ENCODE measurements around the gene RPS6KA2. TPM values are rescaled to one million over a fixed set of nuclear protein-coding genes. Genes with fewer than 3 reads are reported as not detected.

RPS6KA2 gene
- total and polyA plus RNA-seq, 2 experiments from 2014 or later: 12.5 to 25.3 TPM

DNA sequence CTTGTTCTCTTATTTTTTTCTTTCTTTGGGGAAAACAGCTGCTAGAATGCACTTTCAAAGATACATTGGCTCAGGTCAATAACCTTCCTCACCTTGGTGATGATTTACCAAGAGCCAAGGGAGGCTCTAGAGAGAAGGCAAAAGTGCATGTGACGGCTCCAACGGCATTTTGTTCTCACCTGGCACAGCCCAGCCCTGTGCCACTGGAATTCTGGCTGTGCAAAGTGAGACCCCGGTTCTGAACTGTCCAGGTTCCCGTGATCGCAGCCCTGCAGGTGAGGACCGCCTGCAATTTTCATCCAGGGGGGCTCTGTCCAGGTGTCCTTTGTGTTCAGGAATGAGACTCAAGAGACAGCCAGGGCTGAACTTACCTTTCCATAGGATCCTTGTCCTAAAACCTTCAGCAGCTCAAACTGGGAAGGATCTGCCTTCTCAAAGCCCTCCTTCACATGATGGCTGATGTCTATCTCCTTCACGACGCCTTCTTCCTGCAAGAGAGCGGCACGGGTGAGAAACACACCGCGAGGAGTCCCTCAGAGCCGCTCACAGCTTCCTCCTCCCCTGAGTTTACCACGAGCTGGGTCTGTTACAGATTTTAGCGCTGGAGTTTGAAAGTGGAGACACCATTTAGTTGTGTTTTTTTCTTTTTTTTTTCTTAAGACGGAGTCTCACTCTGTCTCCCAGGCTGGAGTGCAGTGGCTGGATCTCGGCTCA lies 88.6 kb downstream of the RPS6KA2 start:
- H3K27ac Mint-ChIP-seq: 0 out of 2 replicates have a peak overlapping the region, but pooled peaks have one; percentile 8
- Histone ChIP-seq H3K4me2 (no peak overlapping the region), H3K4me3 (no peak overlapping the region)

More for the DNA sequence above, 88.6 kb downstream of the RPS6KA2 start:
- Histone ChIP-seq H4K20me1 (replicated peaks; ENCODE audit: insufficient read depth) (peaks cover 5% of the 10 kb centered on the region; the same call in 1 of the 2 replicates), H3K27me3 (ENCODE audit: insufficient read depth) (no peaks in the 10 kb centered on the region), H3K36me3 (ENCODE audit: insufficient read depth) (no peaks in the 10 kb centered on the region), H2AFZ (no peak overlapping the region), H3K79me2 (replicated peaks; ENCODE audit: insufficient read depth) (peaks cover 18% of the 10 kb centered on the region), H3K27ac (ENCODE audit: low read depth) (no peak overlapping the region), H3F3A (replicated peaks; ENCODE audit: low read depth) (no peaks in the 10 kb centered on the region), H3K4me1 (ENCODE audit: insufficient read depth) (peaks cover 21% of the 10 kb centered on the region), H3K9me2 (ENCODE audit: insufficient read depth) (no peaks in the 10 kb centered on the region)
- TF ChIP-seq STAT1 (IDR thresholded peaks at IDR 0.05; ENCODE audit: unreplicated experiment) (no peak), ZNF114 (CRISPR knock-in tag; IDR thresholded peaks at IDR 0.05) (no peak), POLR2AphosphoS5 (IDR thresholded peaks at IDR 0.05; ENCODE audit: low read depth) (no peak), ZNF331 (CRISPR knock-in tag; IDR thresholded peaks at IDR 0.05; ENCODE audit: low read depth) (no peak), JUNB (IDR thresholded peaks at IDR 0.05; ENCODE audit: unreplicated experiment) (no peak), ETS1 (IDR thresholded peaks at IDR 0.05) (no peak), NANOG (IDR thresholded peaks at IDR 0.05; ENCODE audit: borderline replicate concordance) (no peak), CREB1 (CRISPR knock-in tag; IDR thresholded peaks at IDR 0.05; ENCODE audit: low read depth) (no peak), EZH2 (IDR thresholded peaks at IDR 0.05; ENCODE audit: low read depth, unreplicated experiment) (no peak), EZH2phosphoT487 (IDR thresholded peaks at IDR 0.05; ENCODE audit: unreplicated experiment) (no peak)
- TF ChIP-seq, protein P1, sequence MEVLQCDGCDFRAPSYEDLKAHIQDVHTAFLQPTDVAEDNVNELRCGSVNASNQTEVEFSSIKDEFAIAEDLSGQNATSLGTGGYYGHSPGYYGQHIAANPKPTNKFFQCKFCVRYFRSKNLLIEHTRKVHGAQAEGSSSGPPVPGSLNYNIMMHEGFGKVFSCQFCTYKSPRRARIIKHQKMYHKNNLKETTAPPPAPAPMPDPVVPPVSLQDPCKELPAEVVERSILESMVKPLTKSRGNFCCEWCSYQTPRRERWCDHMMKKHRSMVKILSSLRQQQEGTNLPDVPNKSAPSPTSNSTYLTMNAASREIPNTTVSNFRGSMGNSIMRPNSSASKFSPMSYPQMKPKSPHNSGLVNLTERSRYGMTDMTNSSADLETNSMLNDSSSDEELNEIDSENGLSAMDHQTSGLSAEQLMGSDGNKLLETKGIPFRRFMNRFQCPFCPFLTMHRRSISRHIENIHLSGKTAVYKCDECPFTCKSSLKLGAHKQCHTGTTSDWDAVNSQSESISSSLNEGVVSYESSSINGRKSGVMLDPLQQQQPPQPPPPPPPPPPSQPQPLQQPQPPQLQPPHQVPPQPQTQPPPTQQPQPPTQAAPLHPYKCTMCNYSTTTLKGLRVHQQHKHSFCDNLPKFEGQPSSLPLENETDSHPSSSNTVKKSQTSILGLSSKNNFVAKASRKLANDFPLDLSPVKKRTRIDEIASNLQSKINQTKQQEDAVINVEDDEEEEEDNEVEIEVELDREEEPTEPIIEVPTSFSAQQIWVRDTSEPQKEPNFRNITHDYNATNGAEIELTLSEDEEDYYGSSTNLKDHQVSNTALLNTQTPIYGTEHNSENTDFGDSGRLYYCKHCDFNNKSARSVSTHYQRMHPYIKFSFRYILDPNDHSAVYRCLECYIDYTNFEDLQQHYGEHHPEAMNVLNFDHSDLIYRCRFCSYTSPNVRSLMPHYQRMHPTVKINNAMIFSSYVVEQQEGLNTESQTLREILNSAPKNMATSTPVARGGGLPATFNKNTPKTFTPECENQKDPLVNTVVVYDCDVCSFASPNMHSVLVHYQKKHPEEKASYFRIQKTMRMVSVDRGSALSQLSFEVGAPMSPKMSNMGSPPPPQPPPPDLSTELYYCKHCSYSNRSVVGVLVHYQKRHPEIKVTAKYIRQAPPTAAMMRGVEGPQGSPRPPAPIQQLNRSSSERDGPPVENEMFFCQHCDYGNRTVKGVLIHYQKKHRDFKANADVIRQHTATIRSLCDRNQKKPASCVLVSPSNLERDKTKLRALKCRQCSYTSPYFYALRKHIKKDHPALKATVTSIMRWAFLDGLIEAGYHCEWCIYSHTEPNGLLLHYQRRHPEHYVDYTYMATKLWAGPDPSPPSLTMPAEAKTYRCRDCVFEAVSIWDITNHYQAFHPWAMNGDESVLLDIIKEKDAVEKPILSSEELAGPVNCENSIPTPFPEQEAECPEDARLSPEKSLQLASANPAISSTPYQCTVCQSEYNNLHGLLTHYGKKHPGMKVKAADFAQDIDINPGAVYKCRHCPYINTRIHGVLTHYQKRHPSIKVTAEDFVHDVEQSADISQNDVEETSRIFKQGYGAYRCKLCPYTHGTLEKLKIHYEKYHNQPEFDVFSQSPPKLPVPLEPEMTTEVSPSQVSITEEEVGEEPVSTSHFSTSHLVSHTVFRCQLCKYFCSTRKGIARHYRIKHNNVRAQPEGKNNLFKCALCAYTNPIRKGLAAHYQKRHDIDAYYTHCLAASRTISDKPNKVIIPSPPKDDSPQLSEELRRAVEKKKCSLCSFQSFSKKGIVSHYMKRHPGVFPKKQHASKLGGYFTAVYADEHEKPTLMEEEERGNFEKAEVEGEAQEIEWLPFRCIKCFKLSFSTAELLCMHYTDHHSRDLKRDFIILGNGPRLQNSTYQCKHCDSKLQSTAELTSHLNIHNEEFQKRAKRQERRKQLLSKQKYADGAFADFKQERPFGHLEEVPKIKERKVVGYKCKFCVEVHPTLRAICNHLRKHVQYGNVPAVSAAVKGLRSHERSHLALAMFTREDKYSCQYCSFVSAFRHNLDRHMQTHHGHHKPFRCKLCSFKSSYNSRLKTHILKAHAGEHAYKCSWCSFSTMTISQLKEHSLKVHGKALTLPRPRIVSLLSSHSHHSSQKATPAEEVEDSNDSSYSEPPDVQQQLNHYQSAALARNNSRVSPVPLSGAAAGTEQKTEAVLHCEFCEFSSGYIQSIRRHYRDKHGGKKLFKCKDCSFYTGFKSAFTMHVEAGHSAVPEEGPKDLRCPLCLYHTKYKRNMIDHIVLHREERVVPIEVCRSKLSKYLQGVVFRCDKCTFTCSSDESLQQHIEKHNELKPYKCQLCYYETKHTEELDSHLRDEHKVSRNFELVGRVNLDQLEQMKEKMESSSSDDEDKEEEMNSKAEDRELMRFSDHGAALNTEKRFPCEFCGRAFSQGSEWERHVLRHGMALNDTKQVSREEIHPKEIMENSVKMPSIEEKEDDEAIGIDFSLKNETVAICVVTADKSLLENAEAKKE (CRISPR knock-in tag; IDR thresholded peaks at IDR 0.05): no peak
- TF ChIP-seq, protein P2, sequence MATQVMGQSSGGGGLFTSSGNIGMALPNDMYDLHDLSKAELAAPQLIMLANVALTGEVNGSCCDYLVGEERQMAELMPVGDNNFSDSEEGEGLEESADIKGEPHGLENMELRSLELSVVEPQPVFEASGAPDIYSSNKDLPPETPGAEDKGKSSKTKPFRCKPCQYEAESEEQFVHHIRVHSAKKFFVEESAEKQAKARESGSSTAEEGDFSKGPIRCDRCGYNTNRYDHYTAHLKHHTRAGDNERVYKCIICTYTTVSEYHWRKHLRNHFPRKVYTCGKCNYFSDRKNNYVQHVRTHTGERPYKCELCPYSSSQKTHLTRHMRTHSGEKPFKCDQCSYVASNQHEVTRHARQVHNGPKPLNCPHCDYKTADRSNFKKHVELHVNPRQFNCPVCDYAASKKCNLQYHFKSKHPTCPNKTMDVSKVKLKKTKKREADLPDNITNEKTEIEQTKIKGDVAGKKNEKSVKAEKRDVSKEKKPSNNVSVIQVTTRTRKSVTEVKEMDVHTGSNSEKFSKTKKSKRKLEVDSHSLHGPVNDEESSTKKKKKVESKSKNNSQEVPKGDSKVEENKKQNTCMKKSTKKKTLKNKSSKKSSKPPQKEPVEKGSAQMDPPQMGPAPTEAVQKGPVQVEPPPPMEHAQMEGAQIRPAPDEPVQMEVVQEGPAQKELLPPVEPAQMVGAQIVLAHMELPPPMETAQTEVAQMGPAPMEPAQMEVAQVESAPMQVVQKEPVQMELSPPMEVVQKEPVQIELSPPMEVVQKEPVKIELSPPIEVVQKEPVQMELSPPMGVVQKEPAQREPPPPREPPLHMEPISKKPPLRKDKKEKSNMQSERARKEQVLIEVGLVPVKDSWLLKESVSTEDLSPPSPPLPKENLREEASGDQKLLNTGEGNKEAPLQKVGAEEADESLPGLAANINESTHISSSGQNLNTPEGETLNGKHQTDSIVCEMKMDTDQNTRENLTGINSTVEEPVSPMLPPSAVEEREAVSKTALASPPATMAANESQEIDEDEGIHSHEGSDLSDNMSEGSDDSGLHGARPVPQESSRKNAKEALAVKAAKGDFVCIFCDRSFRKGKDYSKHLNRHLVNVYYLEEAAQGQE (IDR thresholded peaks at IDR 0.05; ENCODE audit: unreplicated experiment): no peak
- TF ChIP-seq, protein P3, sequence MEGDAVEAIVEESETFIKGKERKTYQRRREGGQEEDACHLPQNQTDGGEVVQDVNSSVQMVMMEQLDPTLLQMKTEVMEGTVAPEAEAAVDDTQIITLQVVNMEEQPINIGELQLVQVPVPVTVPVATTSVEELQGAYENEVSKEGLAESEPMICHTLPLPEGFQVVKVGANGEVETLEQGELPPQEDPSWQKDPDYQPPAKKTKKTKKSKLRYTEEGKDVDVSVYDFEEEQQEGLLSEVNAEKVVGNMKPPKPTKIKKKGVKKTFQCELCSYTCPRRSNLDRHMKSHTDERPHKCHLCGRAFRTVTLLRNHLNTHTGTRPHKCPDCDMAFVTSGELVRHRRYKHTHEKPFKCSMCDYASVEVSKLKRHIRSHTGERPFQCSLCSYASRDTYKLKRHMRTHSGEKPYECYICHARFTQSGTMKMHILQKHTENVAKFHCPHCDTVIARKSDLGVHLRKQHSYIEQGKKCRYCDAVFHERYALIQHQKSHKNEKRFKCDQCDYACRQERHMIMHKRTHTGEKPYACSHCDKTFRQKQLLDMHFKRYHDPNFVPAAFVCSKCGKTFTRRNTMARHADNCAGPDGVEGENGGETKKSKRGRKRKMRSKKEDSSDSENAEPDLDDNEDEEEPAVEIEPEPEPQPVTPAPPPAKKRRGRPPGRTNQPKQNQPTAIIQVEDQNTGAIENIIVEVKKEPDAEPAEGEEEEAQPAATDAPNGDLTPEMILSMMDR (conservative IDR thresholded peaks at IDR 0.05; ENCODE audit: low read depth in 2 of 2): no peak
- Mint-ChIP-seq H3K4me1 (peaks cover 43% of the 10 kb centered on the region), H3K27me3 (ENCODE audit: insufficient read depth, low read depth, poor library complexity) (peaks cover 10% of the 10 kb centered on the region), H3K9me3 (no peaks in the 10 kb centered on the region), H3K4me3 (no peak overlapping the region), H3K36me3 (ENCODE audit: low read depth) (peaks cover 19% of the 10 kb centered on the region; the same call in 1 of the 3 replicates)
- ATAC-seq (no peak), DNase-seq (ENCODE audit: low spot score) (no peak)
